HG03280 (cell line): ENCODE measurements around the gene SGMS1.
"Not testable (repeated sequence)": the region's sequence is repeated elsewhere in the genome, so short reads cannot be mapped to it uniquely, and the experiment has no call there.

ENCODE experiments used
- ATAC-seq: cut with Tn5 transposase; IDR thresholded peaks from one replicate; pipeline ENCODE4 v1.9.1; 2021; ENCODE audit warnings: mild to moderate bottlenecking, moderate library complexity; ENCODE audit not compliant: unreplicated experiment

The SGMS1 gene

GRCh38 chr10:50355693-50356480 lies 267.9 kb downstream of the SGMS1 start:
- ATAC-seq, result not testable (repeated sequence)

- ATAC-seq, result no peak
Observed at GRCh38 chr10:50351483-50352146, 272.1 kb downstream of the SGMS1 start.

DNA sequence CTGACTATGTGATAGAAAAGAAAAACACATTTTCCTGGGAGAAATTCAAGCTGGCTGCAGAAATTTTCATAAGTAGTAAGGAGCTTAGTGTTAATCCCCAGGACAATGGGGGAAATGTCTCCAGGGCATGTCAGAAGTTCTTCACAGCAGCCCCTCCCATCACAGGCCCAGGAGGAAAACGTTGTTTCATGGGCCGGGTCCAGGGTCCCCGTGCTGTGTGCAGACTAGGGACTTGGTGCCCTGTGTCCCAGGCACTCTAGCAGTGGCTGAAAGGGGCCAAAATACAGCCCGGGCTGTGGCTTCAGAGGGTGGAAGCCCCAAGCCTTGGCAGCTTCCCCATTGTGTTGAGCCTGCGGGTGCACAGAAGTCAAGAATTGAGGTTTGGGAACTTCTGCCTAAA lies 273.4 kb downstream of the SGMS1 start:
- no peak for ATAC-seq

GRCh38 chr10:50349554-50349953 lies 274.2 kb downstream of the SGMS1 start:
- no peak for ATAC-seq

DNA sequence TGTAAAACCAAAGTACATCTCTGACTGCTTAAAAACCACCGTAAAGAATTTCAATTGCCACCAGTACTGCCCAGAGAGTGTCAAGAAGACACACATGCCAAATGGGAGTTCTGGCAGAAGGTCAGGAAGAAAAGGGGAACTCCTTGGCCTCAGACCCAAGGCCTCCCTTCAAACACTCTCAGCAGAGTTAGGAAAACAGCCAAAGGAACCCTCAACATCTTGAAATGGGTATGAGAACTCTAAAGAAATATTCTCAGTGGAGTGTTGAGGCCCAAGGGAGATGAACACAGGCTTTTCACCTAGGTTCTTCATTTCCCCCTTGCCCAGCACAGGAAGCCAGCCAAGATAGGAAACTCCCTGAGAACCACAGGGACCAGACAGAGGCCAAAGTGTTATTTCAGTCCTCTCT lies 276.4 kb downstream of the SGMS1 start:
- ATAC-seq, result peak; percentile 68

GRCh38 chr10:50346942-50347341 lies 276.8 kb downstream of the SGMS1 start:
- peak; percentile 26 for ATAC-seq

DNA sequence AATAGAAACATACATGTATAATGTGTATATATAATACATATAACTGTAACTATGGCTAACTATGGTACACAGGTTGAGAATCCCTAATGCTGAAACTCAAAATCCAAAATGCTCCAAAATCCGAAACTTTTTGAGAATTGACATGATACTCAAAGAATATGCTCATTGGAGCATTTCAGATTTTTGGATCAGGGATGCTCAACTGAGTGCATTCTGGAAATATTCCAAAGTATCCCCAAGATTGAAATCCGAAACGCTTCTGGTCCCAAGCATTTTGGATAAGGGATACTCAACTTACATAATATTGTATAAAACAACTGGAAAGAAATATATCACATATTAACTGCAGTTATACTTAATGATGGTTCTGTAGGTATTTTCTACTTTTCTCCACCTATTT lies 278.2 kb downstream of the SGMS1 start:
- ATAC-seq, result no peak

- ATAC-seq, result no peak
Observed at GRCh38 chr10:50343702-50344331, 279.9 kb downstream of the SGMS1 start.

DNA sequence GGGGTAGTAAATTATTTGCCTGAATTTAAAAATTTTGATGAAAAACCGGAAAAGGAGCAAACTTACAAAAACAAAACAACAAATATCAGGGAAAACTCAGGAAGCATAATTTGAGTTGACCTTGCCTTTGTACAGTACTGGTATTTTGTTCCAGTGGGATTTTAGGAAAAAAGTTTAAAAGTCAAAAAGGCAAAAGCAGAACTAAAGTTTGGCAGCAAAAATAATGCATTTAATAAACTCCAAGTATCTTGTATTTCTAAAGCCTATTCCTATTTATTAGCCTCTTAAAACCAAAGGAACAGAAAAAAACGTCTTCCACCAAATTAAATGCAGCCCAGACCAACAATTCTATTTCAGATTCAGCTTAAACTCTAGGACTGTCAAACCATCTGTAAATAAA lies 281.8 kb downstream of the SGMS1 start:
- no peak for ATAC-seq

GRCh38 chr10:50336140-50336539 lies 287.6 kb downstream of the SGMS1 start:
- ATAC-seq, result no peak

GRCh38 chr10:50335397-50335796 lies 288.4 kb downstream of the SGMS1 start:
- ATAC-seq, result no peak

DNA sequence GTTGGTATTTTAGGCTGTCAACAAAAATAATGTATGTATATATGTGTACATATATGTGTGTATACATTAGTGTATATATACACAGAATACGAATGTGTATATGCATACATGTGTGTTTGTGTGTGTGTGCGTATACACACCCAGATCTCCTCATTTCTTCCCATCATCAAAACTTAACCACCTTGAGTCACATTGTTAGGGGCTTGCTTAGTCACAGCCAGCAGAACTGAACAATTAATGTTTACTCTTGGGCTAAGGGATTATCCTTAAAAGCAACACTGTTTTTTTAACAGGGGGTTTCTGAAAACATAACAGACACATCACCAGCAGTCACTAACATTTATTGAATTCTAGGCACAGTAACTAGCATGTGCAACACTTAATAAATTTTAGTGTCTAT lies 289.5 kb downstream of the SGMS1 start:
- no peak for ATAC-seq

GRCh38 chr10:50333872-50334271 lies 289.9 kb downstream of the SGMS1 start:
- ATAC-seq, result no peak

DNA sequence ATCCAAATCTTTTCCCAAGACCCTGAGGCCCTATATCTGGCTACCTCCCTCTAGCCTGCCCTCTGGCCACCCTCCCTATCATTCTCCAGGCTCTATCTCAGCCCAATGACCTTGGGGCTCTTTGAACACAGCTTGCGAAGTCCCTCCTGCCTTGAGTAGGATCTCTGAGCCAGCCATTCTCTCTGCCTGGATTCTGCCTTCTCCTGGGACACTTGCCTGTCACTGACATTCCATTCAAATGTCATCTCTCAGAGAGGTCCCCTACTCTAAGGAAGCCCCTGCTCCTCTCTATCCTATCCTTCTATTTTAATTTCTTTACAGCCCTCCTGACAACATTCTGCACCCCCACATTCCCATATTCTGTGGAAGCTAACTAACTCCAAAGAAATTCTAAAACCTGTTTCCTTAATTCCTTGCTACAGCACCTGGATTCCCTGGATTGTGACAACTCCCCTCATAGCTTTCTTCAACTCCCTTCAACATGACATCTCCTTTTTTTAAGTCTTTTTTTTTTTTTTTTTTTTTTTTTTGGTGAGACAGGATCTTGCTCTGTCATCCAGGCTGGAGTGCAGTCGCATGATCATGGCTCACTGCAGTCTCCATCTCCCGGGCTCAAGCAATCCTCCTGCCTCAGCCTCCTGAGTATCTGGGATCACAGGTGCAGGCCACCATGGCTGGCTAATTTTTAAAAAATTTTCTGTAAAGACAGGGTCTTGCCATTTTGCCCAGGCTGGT lies 291.5 kb downstream of the SGMS1 start:
- ATAC-seq, result no peak

- no peak for ATAC-seq
Observed at GRCh38 chr10:50331486-50331885, 292.3 kb downstream of the SGMS1 start.

- no peak for ATAC-seq
Observed at GRCh38 chr10:50326757-50327701, 296.7 kb downstream of the SGMS1 start.

- no peak for ATAC-seq
Observed at GRCh38 chr10:50326172-50326555, 297.6 kb downstream of the SGMS1 start.

GRCh38 chr10:50325449-50326171 lies 298.1 kb downstream of the SGMS1 start:
- peak; percentile 67 for ATAC-seq

- ATAC-seq, result no peak
Observed at GRCh38 chr10:50324680-50325393, 298.9 kb downstream of the SGMS1 start.
